MCF 10A (cell line): Measurements from ENCODE around the gene PAK1. TPM values are rescaled to one million over a fixed set of nuclear protein-coding genes. Genes with fewer than 3 reads are reported as not detected.

ENCODE experiments used
- BruUV-seq: library from RNA; stranded (reverse); fragments of 400-500 nt; replicated peaks from 2 replicates; lab custom pipeline; 2021; lab: Mats Ljungman, UMichigan
- CTCF ChIA-PET: fragments of 300-600 bp; sonication (Branson Sonifier 250); formaldehyde crosslinking; extraction: SDS; loops from one replicate; lab custom pipeline; 2021; ENCODE audit warnings: antibody characterized with exemption, inconsistent platforms; lab: Yijun Ruan, JAX
- POLR2A ChIA-PET: fragments of 300-600, 350-650 bp; sonication (Branson Sonifier 250); formaldehyde crosslinking; extraction: SDS; loops from one replicate; lab custom pipeline; 2020; ENCODE audit warnings: antibody characterized with exemption, inconsistent platforms; lab: Yijun Ruan, JAX
- DNase-seq: peaks from one replicate; pipeline ENCODE4 v3.0.0-alpha.2; 2018; ENCODE audit not compliant: unreplicated experiment
- H3K27ac Mint-ChIP-seq: one replicate; pipeline ENCODE4 v1.8.0; 2022; ENCODE audit warnings: mild to moderate bottlenecking, low read depth, mixed read lengths; ENCODE audit not compliant: unreplicated experiment
- H3K27me3 Mint-ChIP-seq: one replicate; pipeline ENCODE4 v1.8.0; 2022; ENCODE audit warnings: mixed read lengths; ENCODE audit not compliant: insufficient read depth, unreplicated experiment
- H3K36me3 Mint-ChIP-seq: one replicate; pipeline ENCODE4 v1.8.0; 2022; ENCODE audit warnings: mild to moderate bottlenecking, moderate library complexity, mixed read lengths; ENCODE audit not compliant: insufficient read depth, unreplicated experiment
- H3K4me1 Mint-ChIP-seq: one replicate; pipeline ENCODE4 v1.8.0; 2022; ENCODE audit warnings: mixed read lengths; ENCODE audit not compliant: insufficient read depth, unreplicated experiment
- H3K4me3 Mint-ChIP-seq: one replicate; pipeline ENCODE4 v1.8.0; 2022; ENCODE audit warnings: mild to moderate bottlenecking, moderate library complexity, mixed read lengths; ENCODE audit not compliant: unreplicated experiment
- H3K9me3 Mint-ChIP-seq: one replicate; pipeline ENCODE4 v1.8.0; 2022; ENCODE audit warnings: mixed read lengths; ENCODE audit not compliant: unreplicated experiment
- intact Hi-C: fragments of 100-400 bp; cut with micrococcal nuclease; formaldehyde crosslinking; loops from 2 replicates; pipeline ENCODE4 v1.14.1; 2022
- total RNA-seq: library from RNA; stranded (reverse); gene quantifications from 2 replicates; pipeline ENCODE4 v1.2.3, GENCODE V29; 2022
- TF ChIP-seq, protein P1 (sequence below): fragments of 200-600 bp; IDR thresholded peaks from one replicate; pipeline ENCODE4 v1.8.0; 2022; ENCODE audit warnings: antibody characterized with exemption, mild to moderate bottlenecking; ENCODE audit not compliant: unreplicated experiment

Gene PAK1
- total RNA-seq, 1 experiment from 2014 or later, result 24.0 TPM

- no peaks in the 10 kb centered on the region for H3K9me3 Mint-ChIP-seq
- ChIA-PET POLR2A (interaction anchor here (0.6 to 3.6 kb wide), 4 partner anchors 10 to 34 kb away, joined by 3 to 24 read pairs (median 6); no protein-coding TSS in a partner anchor), CTCF (interaction anchor here (0.7 to 1.5 kb wide), 3 partner anchors 11 to 148 kb away, joined by 3 read pairs; no protein-coding TSS in a partner anchor)
- H3K27me3 Mint-ChIP-seq, result no peaks in the 10 kb centered on the region
- TF ChIP-seq, protein P1, sequence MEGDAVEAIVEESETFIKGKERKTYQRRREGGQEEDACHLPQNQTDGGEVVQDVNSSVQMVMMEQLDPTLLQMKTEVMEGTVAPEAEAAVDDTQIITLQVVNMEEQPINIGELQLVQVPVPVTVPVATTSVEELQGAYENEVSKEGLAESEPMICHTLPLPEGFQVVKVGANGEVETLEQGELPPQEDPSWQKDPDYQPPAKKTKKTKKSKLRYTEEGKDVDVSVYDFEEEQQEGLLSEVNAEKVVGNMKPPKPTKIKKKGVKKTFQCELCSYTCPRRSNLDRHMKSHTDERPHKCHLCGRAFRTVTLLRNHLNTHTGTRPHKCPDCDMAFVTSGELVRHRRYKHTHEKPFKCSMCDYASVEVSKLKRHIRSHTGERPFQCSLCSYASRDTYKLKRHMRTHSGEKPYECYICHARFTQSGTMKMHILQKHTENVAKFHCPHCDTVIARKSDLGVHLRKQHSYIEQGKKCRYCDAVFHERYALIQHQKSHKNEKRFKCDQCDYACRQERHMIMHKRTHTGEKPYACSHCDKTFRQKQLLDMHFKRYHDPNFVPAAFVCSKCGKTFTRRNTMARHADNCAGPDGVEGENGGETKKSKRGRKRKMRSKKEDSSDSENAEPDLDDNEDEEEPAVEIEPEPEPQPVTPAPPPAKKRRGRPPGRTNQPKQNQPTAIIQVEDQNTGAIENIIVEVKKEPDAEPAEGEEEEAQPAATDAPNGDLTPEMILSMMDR, result no peak
- intact Hi-C loops, result no loop called here
- H3K27ac Mint-ChIP-seq, result peak overlapping the region; percentile 37
- H3K4me3 Mint-ChIP-seq, result no peak overlapping the region
- H3K36me3 Mint-ChIP-seq, result no peaks in the 10 kb centered on the region
- no TSS peak for BruUV-seq
- no peak for DNase-seq
- peaks cover 32% of the 10 kb centered on the region for H3K4me1 Mint-ChIP-seq
Observed at GRCh38 chr11:77400775-77401449, 73.0 kb downstream of the PAK1 start.

DNA sequence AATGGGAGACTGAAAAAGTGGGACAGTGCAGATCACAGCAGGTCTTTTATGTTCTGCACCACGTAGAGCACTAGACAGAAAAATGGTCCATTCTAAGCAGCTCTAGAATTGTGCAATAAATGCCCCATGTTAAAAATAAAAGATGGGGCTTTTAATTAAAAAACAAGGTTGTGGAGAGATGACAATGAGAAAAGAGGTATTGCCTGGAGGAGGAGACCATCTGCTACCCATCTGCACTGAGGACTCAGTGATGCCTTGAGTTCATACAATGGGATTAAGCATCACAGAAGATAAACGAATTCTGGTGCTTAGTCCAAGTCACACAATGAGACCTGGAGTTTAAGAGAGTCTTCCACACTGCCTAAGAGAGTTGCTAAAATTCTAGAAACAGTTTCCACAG is 73.6 kb downstream of the PAK1 start:
- H3K4me3 Mint-ChIP-seq, result no peak overlapping the region
- H3K27ac Mint-ChIP-seq, result no peak overlapping the region
- BruUV-seq, result no TSS peak
- no peaks in the 10 kb centered on the region for H3K36me3 Mint-ChIP-seq
- ChIA-PET CTCF (interaction anchor here (0.6 to 1.5 kb wide), 4 partner anchors 12 to 207 kb away, joined by 3 to 4 read pairs (median 3); no protein-coding TSS in a partner anchor), POLR2A (interaction anchor here (1.7 to 3.6 kb wide), 2 partner anchors 9 to 11 kb away, joined by 7 to 24 read pairs; no protein-coding TSS in a partner anchor)
- DNase-seq, result no peak
- intact Hi-C loops, result no loop called here
- H3K9me3 Mint-ChIP-seq, result no peaks in the 10 kb centered on the region
- H3K4me1 Mint-ChIP-seq, result peaks cover 32% of the 10 kb centered on the region
- H3K27me3 Mint-ChIP-seq, result no peaks in the 10 kb centered on the region
- TF ChIP-seq, protein P1, result no peak

DNA sequence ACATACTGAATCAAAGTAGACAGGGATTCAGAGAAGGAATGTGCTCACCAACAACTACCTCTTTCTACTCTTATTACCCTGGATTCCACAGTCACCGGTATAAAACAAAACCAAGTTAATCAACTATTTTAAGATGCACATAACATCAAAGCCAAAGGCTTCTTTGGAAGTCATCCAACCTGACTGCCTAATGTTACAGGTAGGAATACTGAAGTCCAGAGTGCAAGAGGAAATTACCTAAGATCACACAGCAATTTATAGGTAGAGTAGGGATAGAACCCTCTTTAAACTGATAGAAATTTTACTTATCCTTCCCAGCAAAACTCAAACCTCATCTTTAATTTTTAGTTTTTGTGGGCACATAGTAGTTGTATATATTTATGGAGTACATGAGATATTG is 76.3 kb downstream of the PAK1 start:
- H3K27me3 Mint-ChIP-seq, result no peaks in the 10 kb centered on the region
- BruUV-seq, result no TSS peak
- H3K27ac Mint-ChIP-seq, result no peak overlapping the region
- DNase-seq, result no peak
- TF ChIP-seq, protein P1, result no peak
- H3K4me1 Mint-ChIP-seq, result peaks cover 21% of the 10 kb centered on the region
- CTCF ChIA-PET, result no interaction called here
- no peaks in the 10 kb centered on the region for H3K9me3 Mint-ChIP-seq
- H3K4me3 Mint-ChIP-seq, result no peak overlapping the region
- intact Hi-C loops, result no loop called here
- POLR2A ChIA-PET, result no interaction called here
- H3K36me3 Mint-ChIP-seq, result no peaks in the 10 kb centered on the region

DNA sequence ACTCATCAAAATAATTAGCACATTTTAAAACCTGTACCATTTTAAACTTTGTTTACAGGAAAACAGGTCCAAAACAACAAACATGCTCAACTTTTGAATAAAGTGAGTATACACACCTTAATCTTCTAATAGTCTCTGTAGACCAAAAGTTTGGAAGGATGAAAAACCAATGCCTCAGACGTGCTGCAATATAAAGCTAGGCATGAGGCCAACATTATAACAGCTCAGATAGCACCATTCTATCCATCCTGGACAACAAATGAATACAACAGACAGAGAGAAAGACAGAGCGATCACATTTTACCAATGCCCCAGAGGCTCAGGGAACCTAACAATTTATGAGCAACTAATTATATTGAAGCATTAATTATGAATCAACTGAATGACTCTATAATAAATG is 77.0 kb downstream of the PAK1 start:
- no peaks in the 10 kb centered on the region for H3K27me3 Mint-ChIP-seq
- intact Hi-C loops, result no loop called here
- TF ChIP-seq, protein P1, result no peak
- H3K36me3 Mint-ChIP-seq, result no peaks in the 10 kb centered on the region
- BruUV-seq, result no TSS peak
- ChIA-PET POLR2A (no interaction called here), CTCF (no interaction called here)
- DNase-seq, result no peak
- H3K4me1 Mint-ChIP-seq, result peaks cover 14% of the 10 kb centered on the region
- no peak overlapping the region for H3K4me3 Mint-ChIP-seq
- H3K27ac Mint-ChIP-seq, result no peak overlapping the region
- no peaks in the 10 kb centered on the region for H3K9me3 Mint-ChIP-seq
